HG02840 (cell line): Measurements from ENCODE around the gene ITGAV.
"Not testable (repeated sequence)": the region's sequence is repeated elsewhere in the genome, so short reads cannot be mapped to it uniquely, and the experiment has no call there.

Experiments
- ATAC-seq: cut with Tn5 transposase; IDR thresholded peaks from one replicate; pipeline ENCODE4 v1.9.1; 2021; ENCODE audit warnings: mild to moderate bottlenecking, moderate library complexity, moderate number of reproducible peaks; ENCODE audit not compliant: unreplicated experiment, low FRiP score

The ITGAV gene

GRCh38 chr2:186589612-186590349, at the start of gene ITGAV:
Gene ITGAV (plus strand): TSS chr2:186590056. CDS start chr2:186590339, 283 bp downstream.
- peak; percentile 95 for ATAC-seq

- no peak for ATAC-seq
Measured at GRCh38 chr2:186540941-186541340, 48.9 kb upstream of the ITGAV start.

- no peak for ATAC-seq
Measured at GRCh38 chr2:186542002-186542401, 47.9 kb upstream of the ITGAV start.

- ATAC-seq = no peak
Measured at GRCh38 chr2:186543561-186544131, 46.2 kb upstream of the ITGAV start.

- no peak for ATAC-seq
Measured at GRCh38 chr2:186544255-186544675, 45.6 kb upstream of the ITGAV start.

GRCh38 chr2:186546846-186547245, 43.0 kb upstream of the ITGAV start:
- ATAC-seq = no peak

GRCh38 chr2:186551323-186552050, 38.4 kb upstream of the ITGAV start:
- no peak for ATAC-seq

- ATAC-seq = no peak
Measured at GRCh38 chr2:186554429-186554828, 35.4 kb upstream of the ITGAV start.

GRCh38 chr2:186554850-186555671, 34.8 kb upstream of the ITGAV start:
- no peak for ATAC-seq

GRCh38 chr2:186558512-186559276, 31.2 kb upstream of the ITGAV start:
- no peak for ATAC-seq

GRCh38 chr2:186559370-186559769, 30.5 kb upstream of the ITGAV start:
- ATAC-seq = no peak

GRCh38 chr2:186559848-186560247, 30.0 kb upstream of the ITGAV start:
- no peak for ATAC-seq

GRCh38 chr2:186560254-186560653, 29.6 kb upstream of the ITGAV start:
- no peak for ATAC-seq

- ATAC-seq = no peak
Measured at GRCh38 chr2:186561467-186562208, 28.2 kb upstream of the ITGAV start.

GRCh38 chr2:186562209-186562578, 27.7 kb upstream of the ITGAV start:
- no peak for ATAC-seq

- not testable (repeated sequence) for ATAC-seq
Measured at GRCh38 chr2:186568600-186568999, 21.3 kb upstream of the ITGAV start.

- not testable (repeated sequence) for ATAC-seq
Measured at GRCh38 chr2:186569127-186569526, 20.7 kb upstream of the ITGAV start.

- ATAC-seq = no peak
Measured at GRCh38 chr2:186569897-186570296, 20.0 kb upstream of the ITGAV start.

- ATAC-seq = no peak
Measured at GRCh38 chr2:186570604-186571003, 19.3 kb upstream of the ITGAV start.
